Fibroblast of mammary gland (primary cell): ENCODE measurements around the gene YJU2.

Source experiments
- DNase-seq: peaks from one replicate; pipeline ENCODE4 v3.0.0-alpha.2; 2010; ENCODE audit warnings: low read depth
- H3K4me3 ChIP-seq: 2 replicates; pipeline ENCODE4 v1.5.1; 2011; ENCODE audit warnings: low read depth, mild to moderate bottlenecking, low read length, moderate library complexity; ENCODE audit not compliant: control insufficient read depth
- CTCF ChIP-seq: conservative IDR thresholded peaks from 2 replicates; pipeline ENCODE4 v1.5.1; 2011; ENCODE audit warnings: low read depth, low read length, inconsistent platforms; ENCODE audit not compliant: control insufficient read depth, insufficient read depth

YJU2 gene

DNA sequence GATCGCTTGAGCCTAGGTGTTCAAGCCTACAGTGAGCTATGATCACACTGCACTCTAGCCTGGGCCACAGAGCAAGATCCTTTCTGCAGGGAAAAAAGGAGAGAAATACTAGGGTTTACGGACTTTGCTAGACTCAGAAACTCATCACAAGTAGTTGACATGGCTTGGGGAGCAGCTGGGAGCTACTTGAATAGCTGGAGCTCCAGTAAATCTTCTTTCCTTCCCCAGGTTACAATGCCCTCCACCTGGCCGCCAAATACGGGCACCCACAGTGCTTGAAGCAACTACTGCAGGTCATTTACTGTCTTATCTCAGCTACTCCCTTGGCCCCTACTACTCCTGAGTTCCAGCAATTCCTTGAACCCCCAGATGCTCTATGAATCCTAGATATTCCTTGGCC is 45.1 kb upstream of the YJU2 start:
- no peak overlapping the region for H3K4me3 ChIP-seq
- no peak for TF ChIP-seq CTCF

GRCh38 chr19:4206818-4207484 is 39.9 kb upstream of the YJU2 start:
- no peak overlapping the region for H3K4me3 ChIP-seq
- peak; percentile 17 for TF ChIP-seq CTCF
- peak; percentile 28 for DNase-seq

More for the DNA sequence above, 45.1 kb upstream of the YJU2 start:
- no peak for DNase-seq

DNA sequence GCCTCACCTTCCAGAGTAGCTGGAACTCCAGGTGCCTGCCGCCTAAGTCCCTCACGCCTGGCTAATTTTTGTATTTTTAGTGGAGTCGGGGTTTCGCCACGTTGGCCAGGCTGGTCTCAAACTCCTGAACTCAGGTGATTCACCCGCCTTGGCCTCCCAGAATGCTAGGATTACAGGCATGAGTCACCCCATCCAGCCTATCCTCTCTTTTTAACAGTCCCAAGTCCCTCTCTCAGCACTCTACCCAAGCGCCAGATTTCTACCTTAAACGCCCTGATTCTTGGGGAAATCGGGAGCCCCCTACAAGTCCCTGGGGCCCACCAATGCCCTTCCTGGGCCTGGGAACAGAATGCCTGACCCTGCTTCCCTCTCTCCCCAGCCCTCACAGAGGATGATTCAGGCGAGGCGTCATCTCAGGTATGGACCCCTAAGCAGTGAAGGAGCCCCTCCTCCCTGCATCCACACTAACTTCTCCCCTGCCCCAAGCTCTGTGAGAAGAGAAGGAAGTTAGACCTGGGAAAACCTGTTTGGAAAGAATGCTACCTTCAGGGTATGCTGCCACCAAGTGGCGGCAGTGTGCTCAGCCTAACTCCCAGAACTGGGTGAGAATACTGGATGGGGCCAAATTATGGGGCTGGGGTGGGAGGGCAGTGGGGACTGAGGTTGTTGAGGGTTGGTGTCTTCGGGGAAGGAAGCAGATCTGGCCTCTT is 38.3 kb upstream of the YJU2 start:
- DNase-seq, result peak; percentile 37
- H3K4me3 ChIP-seq, result no peak overlapping the region
- TF ChIP-seq CTCF, result peak; percentile 32

DNA sequence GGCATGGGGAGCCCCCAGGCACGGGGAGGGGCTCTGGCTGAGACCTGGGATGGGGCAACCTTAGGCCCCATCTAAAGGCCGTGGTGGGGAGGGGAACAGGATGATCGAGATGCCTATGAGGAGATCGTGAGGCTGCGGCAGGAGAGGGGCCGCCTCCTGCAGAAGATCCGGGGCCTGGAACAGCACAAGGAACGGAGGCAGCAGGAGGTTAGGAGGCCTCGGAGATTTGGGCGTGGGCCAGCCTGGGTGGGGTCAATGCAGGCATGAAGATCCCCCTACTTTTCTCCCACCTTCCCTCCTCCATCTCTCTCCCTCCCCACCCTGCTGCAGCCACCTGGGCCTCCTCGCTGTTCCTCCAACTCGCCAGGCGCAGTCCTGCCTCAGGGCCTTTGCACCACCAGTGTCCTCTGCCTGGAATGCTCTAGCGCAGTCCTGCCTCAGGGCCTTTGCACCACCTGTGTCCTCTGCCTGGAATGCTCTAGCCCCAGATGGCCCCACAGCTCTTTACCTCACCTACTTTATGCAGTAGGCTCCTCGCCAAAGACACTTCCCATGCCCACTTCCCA is 36.6 kb upstream of the YJU2 start:
- TF ChIP-seq CTCF, result no peak
- DNase-seq, result no peak
- H3K4me3 ChIP-seq, result no peak overlapping the region

- no peak overlapping the region for H3K4me3 ChIP-seq
- no peak for DNase-seq
- TF ChIP-seq CTCF, result no peak
Measured at GRCh38 chr19:4213116-4213515, 33.8 kb upstream of the YJU2 start.

GRCh38 chr19:4215807-4216206 is 31.1 kb upstream of the YJU2 start:
- H3K4me3 ChIP-seq, result no peak overlapping the region
- TF ChIP-seq CTCF, result no peak
- DNase-seq, result no peak
